SKM-1 (cell line): ENCODE results near the gene PPP1R7.
A peak's percentile ranks its signal among the peaks of the same experiment; 100 is the strongest.
"Not testable (repeated sequence)": the region's sequence is repeated elsewhere in the genome, so short reads cannot be mapped to it uniquely, and the experiment has no call there.

Experiments
- DNase-seq: peaks from one replicate; lab custom pipeline; 2025; ENCODE audit not compliant: unreplicated experiment; lab: John Stamatoyannopoulos, UW

PPP1R7 gene

GRCh38 chr2:241149925-241150659 is at the start of gene PPP1R7:
PPP1R7 (plus strand) TSS chr2:241150467; CDS start chr2:241150496, 29 bp downstream.
- DNase-seq, result peak; percentile 83

GRCh38 chr2:241102239-241102803 is 47.9 kb upstream of the PPP1R7 start, which contains the start of gene MTERF4:
MTERF4 (minus strand) TSS chr2:241102287; CDS start chr2:241102273, 14 bp downstream.
- DNase-seq, result peak; percentile 38

DNA sequence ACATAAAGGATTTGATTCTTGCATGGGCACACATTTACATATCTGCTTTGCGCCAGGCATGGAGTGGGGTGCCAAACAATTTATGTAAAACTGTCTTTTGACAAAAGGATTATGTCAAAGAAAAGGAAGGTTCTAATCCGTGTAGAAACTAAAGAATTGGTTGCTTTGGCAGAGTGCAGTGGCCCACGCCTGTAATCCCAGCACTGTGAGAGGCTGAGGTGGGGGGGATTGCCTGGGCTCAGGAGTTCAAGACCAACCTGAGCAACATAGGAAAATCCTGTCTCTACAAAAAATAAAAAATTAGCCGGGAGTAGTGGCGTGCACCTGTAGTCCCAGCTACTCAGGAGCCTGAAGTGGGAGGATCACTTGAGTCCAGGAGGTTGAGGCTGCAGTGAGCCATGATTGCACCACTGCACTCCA is 47.1 kb upstream of the PPP1R7 start:
- no peak for DNase-seq

DNA sequence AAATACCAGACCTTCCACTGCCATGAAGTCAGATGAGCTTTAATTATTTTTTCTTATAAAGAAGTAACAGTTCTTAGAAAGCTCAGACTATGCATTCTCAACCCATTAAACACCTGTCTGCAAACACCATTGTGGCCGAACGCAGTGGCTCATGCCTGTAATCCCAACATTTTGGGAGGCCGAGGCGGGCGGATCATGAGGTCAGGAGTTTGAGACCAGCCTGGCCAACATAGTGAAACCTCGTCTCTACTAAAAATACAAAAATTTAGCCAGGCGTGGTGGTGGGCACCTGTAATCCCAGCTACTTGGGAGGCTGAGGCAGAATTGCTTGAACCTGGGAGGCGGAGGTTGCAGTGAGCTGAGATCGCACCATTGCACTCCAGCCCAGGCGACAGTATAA is 45.7 kb upstream of the PPP1R7 start:
- not testable (repeated sequence) for DNase-seq

GRCh38 chr2:241105641-241106040 is 44.6 kb upstream of the PPP1R7 start:
- no peak for DNase-seq

DNA sequence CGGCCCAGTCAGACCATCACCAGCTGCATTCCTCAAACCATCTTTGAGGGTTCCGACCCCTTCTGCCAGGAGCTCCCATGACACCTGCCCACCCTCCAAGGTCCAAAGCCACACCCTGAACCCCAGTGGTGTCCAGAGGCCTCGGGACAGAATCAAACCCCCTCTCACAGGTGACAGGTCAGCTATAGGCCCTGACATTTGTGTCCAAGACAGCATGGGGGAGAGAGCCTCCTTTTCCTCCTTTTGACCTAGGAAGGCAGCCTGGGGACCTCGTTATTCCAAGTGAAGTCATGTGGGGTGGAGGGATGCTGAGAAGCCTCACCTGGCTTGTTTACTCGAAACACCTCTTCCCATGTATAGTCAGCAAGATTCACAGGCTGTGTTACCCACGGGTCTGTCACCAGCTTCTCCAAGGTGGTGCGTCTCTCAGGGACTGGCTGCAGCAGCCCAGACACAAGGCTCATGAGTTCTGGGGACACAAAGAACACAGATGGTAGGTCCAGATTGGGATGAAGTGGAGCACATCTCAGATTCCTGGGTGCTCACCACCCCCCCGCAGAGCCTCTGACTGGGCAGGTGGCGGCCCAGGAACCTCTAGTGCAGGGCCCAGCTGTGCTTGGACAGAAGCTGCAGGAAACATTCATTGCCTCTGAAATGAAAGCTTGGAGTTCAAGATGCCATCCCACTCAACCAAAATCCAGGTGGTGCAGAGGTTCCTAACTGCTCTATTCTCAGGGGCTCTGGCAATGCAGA is 43.1 kb upstream of the PPP1R7 start:
- no peak for DNase-seq

- DNase-seq, result no peak
Measured at GRCh38 chr2:241108271-241109209, 41.7 kb upstream of the PPP1R7 start.

- no peak for DNase-seq
Measured at GRCh38 chr2:241109210-241110088, 40.8 kb upstream of the PPP1R7 start.

GRCh38 chr2:241110089-241110606 is 40.1 kb upstream of the PPP1R7 start:
- no peak for DNase-seq

DNA sequence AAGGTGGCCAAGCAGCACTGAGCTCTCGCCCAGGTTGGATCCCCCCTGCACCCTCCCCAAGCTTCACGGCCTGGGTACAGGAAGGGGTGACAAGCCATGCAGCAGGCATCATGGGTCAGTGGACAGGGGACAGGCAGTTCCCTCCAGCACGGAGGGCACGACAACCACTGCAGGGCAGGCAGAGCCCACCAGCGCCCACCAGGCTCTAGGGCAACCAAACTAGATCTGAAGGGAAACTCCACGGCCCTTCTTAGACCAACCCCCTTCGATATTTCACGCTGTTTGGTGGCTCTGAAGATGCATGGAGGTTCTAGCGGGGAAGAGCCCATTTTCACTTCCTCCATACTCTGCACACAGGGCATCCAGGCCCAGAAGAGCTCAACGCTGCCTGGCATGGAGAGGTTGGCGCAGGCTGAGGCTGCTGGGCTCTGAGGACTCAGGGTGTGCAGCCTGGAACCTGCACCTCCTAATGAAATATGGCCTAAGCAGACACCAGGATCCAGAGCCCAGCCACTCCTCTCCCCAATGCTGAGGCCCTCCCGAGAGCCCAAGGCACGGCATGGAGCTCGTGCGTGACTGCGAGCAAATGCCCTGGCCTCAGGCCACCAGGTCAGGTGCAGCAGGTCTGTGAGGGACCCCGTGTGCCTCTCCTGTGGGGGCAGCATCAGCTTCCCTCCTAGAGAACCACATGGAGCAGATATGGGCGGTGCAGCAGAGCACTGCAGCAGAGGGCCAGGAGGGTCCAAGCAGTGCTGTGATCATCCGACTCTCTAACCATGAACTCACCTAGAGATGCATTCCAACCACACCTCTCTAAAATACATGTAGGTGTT is 39.4 kb upstream of the PPP1R7 start:
- no peak for DNase-seq

DNA sequence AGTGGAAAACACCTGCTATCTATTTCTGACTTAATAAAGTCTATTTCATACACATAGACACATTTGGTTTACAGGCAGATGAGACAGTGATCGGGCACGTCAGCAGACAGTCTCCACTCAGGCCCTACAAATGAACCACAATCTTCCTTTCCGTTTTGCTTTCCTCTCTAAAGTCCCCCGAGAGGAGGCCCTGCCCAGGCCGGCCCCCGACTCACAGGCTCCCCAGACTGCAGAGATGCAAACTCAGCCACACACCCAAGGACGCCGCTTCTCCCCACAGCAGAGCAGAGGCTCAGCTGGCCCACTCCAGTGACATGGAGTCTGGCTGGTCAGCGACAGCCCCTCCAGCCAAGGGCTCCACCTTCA is 38.8 kb upstream of the PPP1R7 start:
- no peak for DNase-seq

- no peak for DNase-seq
Measured at GRCh38 chr2:241112046-241112445, 38.2 kb upstream of the PPP1R7 start.

DNA sequence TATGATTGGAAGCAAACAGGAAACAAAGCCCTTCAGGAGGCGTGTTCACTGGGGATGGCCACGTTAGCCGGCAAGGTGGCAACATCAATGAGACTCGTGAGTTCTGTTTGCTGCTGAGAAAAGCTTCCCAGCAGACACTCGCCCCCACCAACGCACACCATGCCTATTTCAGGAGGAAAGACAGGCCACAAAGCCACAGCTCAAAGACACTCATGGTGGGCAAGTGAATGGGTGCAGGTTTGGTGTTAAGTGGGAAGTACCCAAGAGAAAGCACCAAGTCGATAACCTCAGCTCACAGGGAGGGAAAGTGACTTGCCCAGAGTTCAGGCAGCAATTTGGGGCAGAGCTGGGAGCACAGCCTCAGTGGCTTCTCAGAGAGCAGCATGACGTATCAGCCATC is 37.7 kb upstream of the PPP1R7 start:
- no peak for DNase-seq

GRCh38 chr2:241114836-241115235 is 35.4 kb upstream of the PPP1R7 start:
- DNase-seq, result no peak

GRCh38 chr2:241115361-241115760 is 34.9 kb upstream of the PPP1R7 start:
- DNase-seq, result no peak

GRCh38 chr2:241116606-241117560 is 33.4 kb upstream of the PPP1R7 start:
- no peak for DNase-seq

DNA sequence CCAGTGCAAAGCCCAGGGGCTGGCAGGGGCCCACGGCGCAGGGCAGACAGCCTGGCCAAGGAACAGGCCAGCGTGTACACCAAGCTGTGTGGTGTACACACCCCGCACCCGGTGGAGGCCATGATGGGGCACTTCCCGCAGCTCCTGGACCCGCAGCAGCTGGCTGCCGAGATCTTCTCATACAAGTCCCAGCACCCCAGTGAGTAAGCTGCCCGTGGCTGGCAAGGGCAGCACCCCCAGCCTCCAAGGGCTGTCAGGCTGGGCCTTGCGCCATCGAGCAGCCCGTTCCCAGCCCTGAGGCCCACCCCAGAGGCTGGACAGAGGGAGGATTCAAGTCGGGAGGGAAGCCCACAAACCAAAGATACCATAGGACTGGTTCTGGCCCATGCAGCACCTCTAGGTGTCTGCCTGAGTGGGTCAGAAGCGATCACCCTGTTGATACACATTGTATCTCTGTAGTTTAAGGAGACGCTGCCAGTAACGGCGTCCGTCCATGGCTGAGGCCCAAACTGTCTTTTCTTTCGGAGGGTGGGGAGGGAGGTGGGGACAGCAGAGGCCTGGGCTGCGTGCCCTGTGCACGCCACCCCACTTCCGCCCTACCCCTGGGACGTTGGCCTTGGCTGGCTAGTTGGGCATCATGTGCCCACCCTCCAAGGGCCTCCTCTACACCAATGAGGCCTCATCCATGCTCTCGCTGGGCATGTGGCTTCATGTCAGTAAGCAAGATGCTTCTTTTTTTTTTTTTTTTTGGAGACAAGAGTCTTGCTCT is 31.3 kb upstream of the PPP1R7 start:
- no peak for DNase-seq
